GM18507 (cell line): ENCODE measurements around the gene PPP1R18.
A peak's percentile ranks its signal among the peaks of the same experiment; 100 is the strongest.

Experiments used
- DNase-seq: peaks from one replicate; pipeline ENCODE4 v3.0.0; 2011; ENCODE audit warnings: low read depth; ENCODE audit not compliant: insufficient read length; ENCODE audit errors: extremely low spot score
- FAIRE-seq: peaks from 2 replicates; lab custom pipeline; 2011; peaks lifted over from hg19 to GRCh38; lab: Jason Lieb, UNC

PPP1R18 gene

GRCh38 chr6:30640481-30640880 lies 46.0 kb downstream of the PPP1R18 start:
- FAIRE-seq (no peak), DNase-seq (no peak)

- DNase-seq (no peak), FAIRE-seq (no peak)
Measured at GRCh38 chr6:30635834-30636233, 50.6 kb downstream of the PPP1R18 start.

GRCh38 chr6:30626484-30627366 lies 59.7 kb downstream of the PPP1R18 start, which contains the start of gene ATAT1:
Gene ATAT1 (plus strand): TSS chr6:30626874.
- FAIRE-seq (peak; percentile 79), DNase-seq (peak; percentile 73)
